GM23248 (cell line): Measurements from ENCODE around the gene TMEM255B.

ENCODE experiments used
- EZH2 ChIP-seq: fragments of 200-600 bp; sonication (generic); IDR thresholded peaks from 2 replicates; pipeline ENCODE4 v1.6.1; 2018; ENCODE audit warnings: antibody characterized with exemption, mild to moderate bottlenecking; ENCODE audit not compliant: insufficient read depth, poor library complexity, severe bottlenecking
- EZH2phosphoT487 ChIP-seq: fragments of 200-600 bp; sonication (generic); IDR thresholded peaks from 2 replicates; pipeline ENCODE4 v1.6.1; 2018; ENCODE audit warnings: antibody characterized with exemption, moderate library complexity, mild to moderate bottlenecking, low read depth; ENCODE audit not compliant: insufficient read depth

GRCh38 chr13:113724780-113725315 lies 34.2 kb upstream of the TMEM255B start:
- no peak for TF ChIP-seq EZH2
- TF ChIP-seq EZH2phosphoT487: no peak
